ENCODE data around the gene KRTAP22-2.
A peak's percentile ranks its signal among the peaks of the same experiment; 100 is the strongest.

The KRTAP22-2 gene

DNA sequence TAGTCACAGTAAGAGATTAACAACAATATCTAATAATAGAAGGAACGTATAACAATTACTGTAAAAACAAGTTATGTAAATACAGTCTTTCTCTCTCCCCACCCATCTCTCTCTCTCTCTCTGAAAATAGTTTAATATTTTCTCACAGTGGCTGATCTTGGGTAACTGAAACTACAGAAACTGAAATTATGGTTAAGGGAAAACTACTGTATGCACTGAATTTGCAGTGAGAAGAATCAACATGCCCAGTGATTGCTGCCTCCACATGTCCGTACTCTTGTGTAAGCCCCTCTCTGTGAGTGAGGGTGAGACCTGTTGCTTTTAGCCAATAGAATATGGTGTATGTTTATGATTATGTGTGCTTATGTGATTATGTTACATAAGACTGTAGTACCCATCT is 21.9 kb upstream of the KRTAP22-2 start:
- H2BK15ac ChIP-seq (ENCODE audit: low read length): no peak overlapping the region
- no peak overlapping the region for H2AFZ ChIP-seq (ENCODE audit: low read length)
- no peak overlapping the region for H3K4me2 ChIP-seq (ENCODE audit: insufficient read depth, low read length, poor library complexity, severe bottlenecking)
- no peak for DNase-seq (ENCODE audit: low spot score)
- no peak overlapping the region for H3K14ac ChIP-seq (ENCODE audit: low read length)
- no peak overlapping the region for H3K4ac ChIP-seq (ENCODE audit: low read length)
- no peak overlapping the region for H4K8ac ChIP-seq (ENCODE audit: low read depth, low read length)
- no peak overlapping the region for H3K27ac ChIP-seq (replicated peaks; ENCODE audit: low read length)
- no peak overlapping the region for H2BK12ac ChIP-seq (ENCODE audit: low read length)
- no peak overlapping the region for H2BK120ac ChIP-seq (ENCODE audit: low read depth, low read length)
- H3K36me3 ChIP-seq (replicated peaks in 1 of 2; ENCODE audit: control insufficient read depth in 2 of 2, insufficient read depth in 2 of 2, low read length in 2 of 2): no peaks in the 10 kb centered on the region
- H2AK5ac ChIP-seq (ENCODE audit: low read depth, low read length): no peak overlapping the region
- H3K4me3 ChIP-seq (ENCODE audit: low read length in 2 of 2): no peak overlapping the region
- no peaks in the 10 kb centered on the region for H3K27me3 ChIP-seq (ENCODE audit: control insufficient read depth in 3 of 3, insufficient read depth in 3 of 3, low read depth in 1 of 3, low read length in 3 of 3)
- no peak overlapping the region for H2BK5ac ChIP-seq (ENCODE audit: low read length)
- H3K9ac ChIP-seq (ENCODE audit: low read depth, low read length, poor library complexity): no peak overlapping the region
- H3K18ac ChIP-seq (ENCODE audit: low read length): no peak overlapping the region
- no CpG with 5 or more reads among the region's 2 CpGs for WGBS, 2 donors (ENCODE audit: extremely low coverage in 2 of 2, insufficient read length in 2 of 2, insufficient replicate concordance in 1 of 2)
- no peaks in the 10 kb centered on the region for H3K4me1 ChIP-seq (ENCODE audit: control insufficient read depth in 2 of 2, insufficient read depth in 1 of 2, low read depth in 1 of 2, low read length in 2 of 2)
- H4K91ac ChIP-seq (ENCODE audit: low read depth, low read length, poor library complexity): no peak overlapping the region
- H3K79me1 ChIP-seq (ENCODE audit: low read depth, low read length): no peaks in the 10 kb centered on the region
- H3K9me3 ChIP-seq (replicated peaks in 1 of 2; ENCODE audit: control insufficient read depth in 2 of 2, insufficient read depth in 1 of 2, low read depth in 1 of 2, low read length in 2 of 2): no peaks in the 10 kb centered on the region
- no peak overlapping the region for H3K23ac ChIP-seq (ENCODE audit: low read depth, low read length, poor library complexity)

DNA sequence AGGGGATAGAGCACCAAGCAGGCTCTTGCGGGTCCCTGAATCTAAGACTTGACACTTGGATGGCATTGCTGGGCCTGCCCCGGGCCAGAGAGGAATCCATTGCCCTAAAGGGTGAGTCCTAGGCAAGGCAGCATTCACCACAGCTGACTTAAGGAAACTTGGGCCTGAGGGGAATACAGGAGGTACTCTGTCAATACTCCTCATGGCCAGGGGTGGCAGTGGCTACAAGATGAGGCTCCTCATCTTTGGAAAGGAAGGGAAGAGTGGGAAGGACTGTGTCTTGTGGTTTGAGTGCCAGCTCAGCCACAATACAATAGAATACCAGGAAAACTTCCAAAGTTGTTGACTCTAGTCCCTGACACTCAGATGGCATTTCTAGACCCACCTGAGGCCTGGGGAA is 15.8 kb upstream of the KRTAP22-2 start:
- H3K18ac ChIP-seq (ENCODE audit: low read length): no peak overlapping the region

DNA sequence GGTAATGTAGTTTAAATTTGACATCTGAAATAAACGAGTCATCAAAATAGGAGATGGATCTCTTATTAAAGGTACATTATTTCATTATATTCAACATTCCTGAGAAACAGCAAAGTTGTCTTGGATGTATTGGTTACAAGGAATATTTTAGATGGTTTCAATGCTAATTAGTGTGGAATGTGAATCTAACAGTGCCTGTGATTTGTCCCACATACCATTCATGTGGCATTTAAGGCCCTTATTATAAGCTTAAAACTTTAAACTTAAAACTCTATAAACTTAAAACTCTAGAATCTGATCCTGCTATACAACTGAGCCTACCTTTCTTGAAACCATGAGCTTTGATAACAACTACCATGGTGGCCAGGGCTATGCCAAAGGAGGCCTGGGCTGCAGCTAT is 10.6 kb upstream of the KRTAP22-2 start, which contains the start of gene KRTAP22-1:
Gene KRTAP22-1, plus strand, starts transcription at position 301 of the 400 bp plus-strand sequence.
- no peaks in the 10 kb centered on the region for H3K36me3 ChIP-seq (replicated peaks in 1 of 2; ENCODE audit: control insufficient read depth in 2 of 2, insufficient read depth in 2 of 2, low read length in 2 of 2)
- no peak within 1 kb of the TSS for H3K4me3 ChIP-seq (ENCODE audit: low read length in 2 of 2)
- H3K27ac ChIP-seq (replicated peaks; ENCODE audit: low read length): no peak within 1 kb of the TSS
- H3K27me3 ChIP-seq (ENCODE audit: control insufficient read depth in 3 of 3, insufficient read depth in 3 of 3, low read depth in 1 of 3, low read length in 3 of 3): no peaks in the 10 kb centered on the region
- H2AFZ ChIP-seq (ENCODE audit: low read length): no peak within 1 kb of the TSS
- WGBS, 2 donors (ENCODE audit: extremely low coverage in 2 of 2, insufficient read length in 2 of 2, insufficient replicate concordance in 1 of 2): no CpG with 5 or more reads among the region's 1 CpG
- no peak within 1 kb of the TSS for H4K91ac ChIP-seq (ENCODE audit: low read depth, low read length, poor library complexity)
- H4K8ac ChIP-seq (ENCODE audit: low read depth, low read length): no peak within 1 kb of the TSS
- no peaks in the 10 kb centered on the region for H3K4me1 ChIP-seq (ENCODE audit: control insufficient read depth in 2 of 2, insufficient read depth in 1 of 2, low read depth in 1 of 2, low read length in 2 of 2)
- H3K14ac ChIP-seq (ENCODE audit: low read length): no peak within 1 kb of the TSS
- no peak within 1 kb of the TSS for H2BK120ac ChIP-seq (ENCODE audit: low read depth, low read length)
- no peak within 1 kb of the TSS for H3K9ac ChIP-seq (ENCODE audit: low read depth, low read length, poor library complexity)
- H3K79me1 ChIP-seq (ENCODE audit: low read depth, low read length): no peaks in the 10 kb centered on the region
- no peak within 1 kb of the TSS for H2AK5ac ChIP-seq (ENCODE audit: low read depth, low read length)
- H3K18ac ChIP-seq (ENCODE audit: low read length): no peak within 1 kb of the TSS
- DNase-seq (ENCODE audit: low spot score): no peak
- H3K23ac ChIP-seq (ENCODE audit: low read depth, low read length, poor library complexity): no peak within 1 kb of the TSS
- peaks cover 0 to 2% of the 10 kb centered on the region in 2 donors for H3K9me3 ChIP-seq (replicated peaks in 1 of 2; ENCODE audit: control insufficient read depth in 2 of 2, insufficient read depth in 1 of 2, low read depth in 1 of 2, low read length in 2 of 2)
- H2BK15ac ChIP-seq (ENCODE audit: low read length): no peak within 1 kb of the TSS
- H2BK12ac ChIP-seq (ENCODE audit: low read length): no peak within 1 kb of the TSS
- H3K4ac ChIP-seq (ENCODE audit: low read length): no peak within 1 kb of the TSS
- H3K4me2 ChIP-seq (ENCODE audit: insufficient read depth, low read length, poor library complexity, severe bottlenecking): no peak within 1 kb of the TSS
- H2BK5ac ChIP-seq (ENCODE audit: low read length): no peak within 1 kb of the TSS

More for the DNA sequence above, 15.8 kb upstream of the KRTAP22-2 start:
- no peak overlapping the region for H2BK15ac ChIP-seq (ENCODE audit: low read length)
- no peak overlapping the region for H2AK5ac ChIP-seq (ENCODE audit: low read depth, low read length)
- no peak overlapping the region for H2AFZ ChIP-seq (ENCODE audit: low read length)
- H3K79me1 ChIP-seq (ENCODE audit: low read depth, low read length): no peaks in the 10 kb centered on the region
- no peak overlapping the region for H3K14ac ChIP-seq (ENCODE audit: low read length)
- no peak overlapping the region for H3K4me2 ChIP-seq (ENCODE audit: insufficient read depth, low read length, poor library complexity, severe bottlenecking)
- no peak overlapping the region for H2BK12ac ChIP-seq (ENCODE audit: low read length)
- no peak overlapping the region for H3K27ac ChIP-seq (replicated peaks; ENCODE audit: low read length)
- H3K4ac ChIP-seq (ENCODE audit: low read length): no peak overlapping the region
- H3K23ac ChIP-seq (ENCODE audit: low read depth, low read length, poor library complexity): no peak overlapping the region
- H3K4me3 ChIP-seq (ENCODE audit: low read length in 2 of 2): no peak overlapping the region
- no CpG with 5 or more reads among the region's 2 CpGs for WGBS, 2 donors (ENCODE audit: extremely low coverage in 2 of 2, insufficient read length in 2 of 2, insufficient replicate concordance in 1 of 2)
- no peak overlapping the region for H3K9ac ChIP-seq (ENCODE audit: low read depth, low read length, poor library complexity)
- no peak overlapping the region for H4K91ac ChIP-seq (ENCODE audit: low read depth, low read length, poor library complexity)
- no peaks in the 10 kb centered on the region for H3K36me3 ChIP-seq (replicated peaks in 1 of 2; ENCODE audit: control insufficient read depth in 2 of 2, insufficient read depth in 2 of 2, low read length in 2 of 2)
- no peak overlapping the region for H2BK5ac ChIP-seq (ENCODE audit: low read length)
- no peaks in the 10 kb centered on the region for H3K27me3 ChIP-seq (ENCODE audit: control insufficient read depth in 3 of 3, insufficient read depth in 3 of 3, low read depth in 1 of 3, low read length in 3 of 3)
- H3K4me1 ChIP-seq (ENCODE audit: control insufficient read depth in 2 of 2, insufficient read depth in 1 of 2, low read depth in 1 of 2, low read length in 2 of 2): no peaks in the 10 kb centered on the region
- no peaks in the 10 kb centered on the region for H3K9me3 ChIP-seq (replicated peaks in 1 of 2; ENCODE audit: control insufficient read depth in 2 of 2, insufficient read depth in 1 of 2, low read depth in 1 of 2, low read length in 2 of 2)
- H2BK120ac ChIP-seq (ENCODE audit: low read depth, low read length): no peak overlapping the region
- no peak overlapping the region for H4K8ac ChIP-seq (ENCODE audit: low read depth, low read length)
- DNase-seq (ENCODE audit: low spot score): no peak

DNA sequence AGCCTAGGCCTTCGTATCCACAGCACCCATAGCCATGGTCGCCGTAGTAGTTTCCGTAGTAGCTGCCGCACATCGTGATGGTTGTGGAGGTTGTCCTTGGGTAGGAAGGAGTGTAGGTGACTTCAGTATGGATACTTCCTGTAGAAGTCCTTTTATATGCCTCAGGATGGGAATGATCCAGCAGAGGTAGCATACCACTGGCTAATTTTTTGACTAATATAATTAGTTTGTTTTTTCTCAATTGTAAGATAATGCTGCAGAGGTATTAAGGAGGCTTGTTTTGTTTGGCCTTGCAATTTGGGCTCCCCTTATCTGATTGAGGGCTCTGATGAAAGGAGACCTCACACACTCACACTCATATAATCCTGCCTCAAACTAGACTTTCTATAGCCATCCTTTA is 8.6 kb upstream of the KRTAP22-2 start, which contains the start of gene KRTAP6-2:
Gene KRTAP6-2, minus strand, starts transcription at position 101 of the 400 bp plus-strand sequence. Its CDS starts 28 bp downstream, at position 73.
- peak within 1 kb of the TSS; percentile 33 for H2BK12ac ChIP-seq (ENCODE audit: low read length)
- no CpG with 5 or more reads among the region's 6 CpGs for WGBS, 2 donors (ENCODE audit: extremely low coverage in 2 of 2, insufficient read length in 2 of 2, insufficient replicate concordance in 1 of 2)
- H3K4me2 ChIP-seq (ENCODE audit: insufficient read depth, low read length, poor library complexity, severe bottlenecking): no peak within 1 kb of the TSS
- H3K27me3 ChIP-seq (ENCODE audit: control insufficient read depth in 3 of 3, insufficient read depth in 3 of 3, low read depth in 1 of 3, low read length in 3 of 3): no peaks in the 10 kb centered on the region
- no peak within 1 kb of the TSS for H3K14ac ChIP-seq (ENCODE audit: low read length)
- no peak within 1 kb of the TSS for H2BK120ac ChIP-seq (ENCODE audit: low read depth, low read length)
- H3K4ac ChIP-seq (ENCODE audit: low read length): no peak within 1 kb of the TSS
- no peaks in the 10 kb centered on the region for H3K36me3 ChIP-seq (replicated peaks in 1 of 2; ENCODE audit: control insufficient read depth in 2 of 2, insufficient read depth in 2 of 2, low read length in 2 of 2)
- H3K4me3 ChIP-seq (ENCODE audit: low read length in 2 of 2): no peak within 1 kb of the TSS
- H3K23ac ChIP-seq (ENCODE audit: low read depth, low read length, poor library complexity): peak within 1 kb of the TSS; percentile 8
- peak within 1 kb of the TSS; percentile 80 for H3K18ac ChIP-seq (ENCODE audit: low read length)
- peaks cover 0 to 2% of the 10 kb centered on the region in 2 donors for H3K9me3 ChIP-seq (replicated peaks in 1 of 2; ENCODE audit: control insufficient read depth in 2 of 2, insufficient read depth in 1 of 2, low read depth in 1 of 2, low read length in 2 of 2)
- no peak within 1 kb of the TSS for H2BK5ac ChIP-seq (ENCODE audit: low read length)
- H3K27ac ChIP-seq (replicated peaks; ENCODE audit: low read length): no peak within 1 kb of the TSS
- peak within 1 kb of the TSS; percentile 64 for H2AK5ac ChIP-seq (ENCODE audit: low read depth, low read length)
- no peak within 1 kb of the TSS for H3K9ac ChIP-seq (ENCODE audit: low read depth, low read length, poor library complexity)
- H3K4me1 ChIP-seq (ENCODE audit: control insufficient read depth in 2 of 2, insufficient read depth in 1 of 2, low read depth in 1 of 2, low read length in 2 of 2): no peaks in the 10 kb centered on the region
- no peak within 1 kb of the TSS for H4K8ac ChIP-seq (ENCODE audit: low read depth, low read length)
- no peak within 1 kb of the TSS for H4K91ac ChIP-seq (ENCODE audit: low read depth, low read length, poor library complexity)
- no peaks in the 10 kb centered on the region for H3K79me1 ChIP-seq (ENCODE audit: low read depth, low read length)
- H2BK15ac ChIP-seq (ENCODE audit: low read length): no peak within 1 kb of the TSS
- DNase-seq (ENCODE audit: low spot score): no peak
- H2AFZ ChIP-seq (ENCODE audit: low read length): no peak within 1 kb of the TSS
